Effector memory CD8-positive, alpha-beta T cell (primary cell): ENCODE measurements around the gene HIGD2A.

Experiments used
- ATAC-seq: fragments of 150-1000 bp; cut with Tn5 transposase; replicated peaks from 2 replicates; pipeline ENCODE4 v1.10.0; 2021; ENCODE audit warnings: mild to moderate bottlenecking, moderate library complexity
- DNase-seq, 3 experiments: peaks; one replicate each; pipeline ENCODE4 v3.0.0; 2021
- H3K27ac Mint-ChIP-seq, 2 donors: one replicate each; pipeline ENCODE4 v1.8.0; 2022; ENCODE audit warnings: mild to moderate bottlenecking in 2 of 2, mixed read lengths in 2 of 2, moderate library complexity in 2 of 2
- H3K27me3 Mint-ChIP-seq, 2 donors: one replicate each; pipeline ENCODE4 v1.8.0; 2022; ENCODE audit warnings: mixed read lengths in 2 of 2
- H3K36me3 Mint-ChIP-seq: one replicate; pipeline ENCODE4 v1.8.0; 2022; ENCODE audit warnings: mild to moderate bottlenecking, moderate library complexity, mixed read lengths; ENCODE audit not compliant: insufficient read depth
- H3K4me1 Mint-ChIP-seq, 2 donors: one replicate each; pipeline ENCODE4 v1.8.0; 2022; ENCODE audit warnings: low read depth in 2 of 2, mixed read lengths in 2 of 2
- H3K4me3 Mint-ChIP-seq, 2 donors: one replicate each; pipeline ENCODE4 v1.8.0; 2022; ENCODE audit warnings: mild to moderate bottlenecking in 2 of 2, mixed read lengths in 2 of 2, moderate library complexity in 2 of 2
- H3K9me3 Mint-ChIP-seq, 2 donors: one replicate each; pipeline ENCODE4 v1.8.0; 2022; ENCODE audit warnings: mixed read lengths in 2 of 2

Gene HIGD2A

GRCh38 chr5:176361437-176362232 lies 26.9 kb upstream of the HIGD2A start, which contains the start of gene KIAA1191:
Gene KIAA1191, minus strand, starts transcription at chr5:176361764. Its CDS starts 2,256 bp downstream, at chr5:176359508.
- DNase-seq (peak; percentile 90 to 94 (median 92)), ATAC-seq (peak; percentile 88)
- Mint-ChIP-seq H3K4me3 (peak within 1 kb of the TSS; percentile 93 to 94), H3K36me3 (peaks cover 46% of the 10 kb centered on the region), H3K9me3 (no peaks in the 10 kb centered on the region), H3K4me1 (peaks cover 22% of the 10 kb centered on the region in 2 donors), H3K27me3 (no peaks in the 10 kb centered on the region), H3K27ac (peak within 1 kb of the TSS; percentile 85 to 94)

DNA sequence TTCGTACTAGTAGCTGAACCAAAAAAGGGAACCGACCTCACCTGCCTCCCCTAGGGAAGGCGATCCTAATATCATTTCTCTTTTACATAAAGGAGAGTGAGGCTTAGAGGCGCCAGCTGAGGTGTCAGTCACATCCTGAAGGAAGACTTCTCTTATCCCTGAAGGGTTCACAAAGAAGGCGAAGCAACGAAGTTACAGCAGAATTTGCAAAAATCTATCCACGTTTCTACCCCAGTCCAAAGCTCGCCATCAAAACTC lies 26.4 kb upstream of the HIGD2A start:
- peak overlapping the region; percentile 93 to 94 for H3K4me3 Mint-ChIP-seq
- DNase-seq (no peak), ATAC-seq (no peak)
- H3K27ac Mint-ChIP-seq: peak overlapping the region; percentile 85 to 94
- peaks cover 19 to 22% of the 10 kb centered on the region in 2 donors for H3K4me1 Mint-ChIP-seq
- peaks cover 43% of the 10 kb centered on the region for H3K36me3 Mint-ChIP-seq
- no peaks in the 10 kb centered on the region for H3K27me3 Mint-ChIP-seq
- no peaks in the 10 kb centered on the region for H3K9me3 Mint-ChIP-seq

- Mint-ChIP-seq H3K27me3 (no peaks in the 10 kb centered on the region), H3K4me3 (peak overlapping the region; percentile 67 to 69), H3K9me3 (no peaks in the 10 kb centered on the region), H3K27ac (peak overlapping the region in 1 of 2 donors; percentile 63), H3K4me1 (peaks cover 7 to 17% of the 10 kb centered on the region in 2 donors), H3K36me3 (peaks cover 26% of the 10 kb centered on the region)
- DNase-seq: no peak
- no peak for ATAC-seq
Observed at GRCh38 chr5:176364765-176365350, 23.7 kb upstream of the HIGD2A start.

DNA sequence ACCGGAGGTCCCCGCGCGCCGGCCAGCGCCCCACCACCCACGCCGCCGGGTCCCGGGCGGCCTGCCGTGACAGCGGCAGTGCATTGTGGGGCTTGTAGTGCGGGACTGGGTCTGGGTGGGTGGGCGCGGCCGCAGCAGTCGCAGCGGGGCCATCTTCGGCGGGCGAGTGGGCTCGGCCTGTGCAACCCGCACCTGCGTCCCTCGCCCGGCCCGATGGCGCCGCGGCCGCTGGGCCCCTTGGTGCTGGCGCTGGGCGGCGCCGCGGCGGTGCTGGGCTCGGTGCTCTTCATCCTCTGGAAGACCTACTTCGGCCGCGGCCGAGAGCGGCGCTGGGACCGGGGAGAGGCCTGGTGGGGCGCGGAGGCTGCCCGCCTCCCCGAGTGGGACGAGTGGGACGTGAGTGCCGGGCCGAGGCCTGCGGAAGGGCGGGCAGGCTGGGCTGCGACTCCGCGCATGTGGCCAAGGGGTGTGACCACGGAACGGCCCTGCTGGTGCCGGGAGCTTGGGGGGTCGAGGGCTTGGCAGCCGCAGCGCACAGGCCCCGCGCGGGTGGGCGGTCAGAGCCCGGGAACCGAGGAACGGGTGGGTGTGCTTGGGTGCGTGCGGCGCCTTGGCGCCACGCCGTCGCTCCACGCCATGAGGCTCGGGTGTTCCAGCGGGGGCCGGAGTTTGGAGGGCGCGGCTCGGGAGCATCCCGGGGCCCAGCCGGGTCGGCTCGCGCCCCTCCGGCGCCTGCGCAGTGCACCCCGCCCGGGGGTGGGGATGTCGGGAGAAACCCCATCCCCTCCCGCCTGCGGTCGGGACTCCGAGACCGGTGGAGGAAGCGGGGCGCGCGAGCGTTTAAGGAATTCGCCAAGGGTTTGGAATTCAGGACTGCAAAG lies 23.0 kb upstream of the HIGD2A start, which contains the start of gene ARL10:
ARL10 (plus strand) TSS at position 137 of the 881 bp plus-strand sequence; CDS start at position 214, 77 bp downstream.
- Mint-ChIP-seq H3K4me3 (peak within 1 kb of the TSS; percentile 78 to 83), H3K9me3 (no peaks in the 10 kb centered on the region), H3K36me3 (peaks cover 33% of the 10 kb centered on the region), H3K27me3 (no peaks in the 10 kb centered on the region), H3K4me1 (peaks cover 7 to 17% of the 10 kb centered on the region in 2 donors), H3K27ac (peak within 1 kb of the TSS in 1 of 2 donors; percentile 63)
- peak; percentile 17 to 22 (median 21) for DNase-seq
- ATAC-seq: peak; percentile 6

- Mint-ChIP-seq H3K27ac (peak overlapping the region in 1 of 2 donors; percentile 69), H3K4me1 (peaks cover 7 to 16% of the 10 kb centered on the region in 2 donors), H3K36me3 (peaks cover 30% of the 10 kb centered on the region), H3K27me3 (no peaks in the 10 kb centered on the region), H3K4me3 (peak overlapping the region; percentile 78 to 83), H3K9me3 (no peaks in the 10 kb centered on the region)
- ATAC-seq: no peak
- DNase-seq: no peak
Observed at GRCh38 chr5:176366232-176366894, 22.2 kb upstream of the HIGD2A start.

DNA sequence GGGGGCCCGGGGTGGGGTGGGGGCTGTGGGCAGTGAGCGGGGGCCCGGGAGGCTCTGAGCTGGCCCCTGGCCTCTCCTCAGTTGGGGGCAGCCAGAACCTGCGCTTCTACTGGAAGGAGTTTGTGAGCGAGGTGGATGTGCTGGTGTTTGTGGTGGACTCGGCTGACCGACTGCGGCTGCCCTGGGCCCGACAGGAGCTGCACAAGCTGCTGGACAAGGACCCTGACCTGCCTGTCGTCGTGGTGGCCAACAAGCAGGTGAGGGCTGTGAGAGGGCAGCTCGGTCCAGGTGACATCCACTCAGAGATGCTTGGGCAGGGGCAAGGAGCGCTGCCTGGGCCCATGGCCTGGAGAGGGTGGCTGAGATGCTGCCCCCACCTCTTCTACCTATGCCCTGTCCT lies 19.8 kb upstream of the HIGD2A start:
- H3K4me1 Mint-ChIP-seq: peaks cover 3 to 6% of the 10 kb centered on the region in 2 donors
- no peaks in the 10 kb centered on the region for H3K9me3 Mint-ChIP-seq
- ATAC-seq (no peak), DNase-seq (no peak)
- H3K36me3 Mint-ChIP-seq: peaks cover 24% of the 10 kb centered on the region
- no peaks in the 10 kb centered on the region for H3K27me3 Mint-ChIP-seq
- no peak overlapping the region for H3K27ac Mint-ChIP-seq
- no peak overlapping the region for H3K4me3 Mint-ChIP-seq

- Mint-ChIP-seq H3K36me3 (peaks cover 24% of the 10 kb centered on the region), H3K27ac (no peak overlapping the region), H3K27me3 (no peaks in the 10 kb centered on the region), H3K9me3 (no peaks in the 10 kb centered on the region), H3K4me3 (no peak overlapping the region), H3K4me1 (peaks cover 3% of the 10 kb centered on the region in 2 donors)
- DNase-seq (no peak), ATAC-seq (no peak)
Observed at GRCh38 chr5:176369934-176370711, 18.4 kb upstream of the HIGD2A start.

GRCh38 chr5:176371621-176372539 lies 16.7 kb upstream of the HIGD2A start:
- no peak overlapping the region for H3K27ac Mint-ChIP-seq

DNA sequence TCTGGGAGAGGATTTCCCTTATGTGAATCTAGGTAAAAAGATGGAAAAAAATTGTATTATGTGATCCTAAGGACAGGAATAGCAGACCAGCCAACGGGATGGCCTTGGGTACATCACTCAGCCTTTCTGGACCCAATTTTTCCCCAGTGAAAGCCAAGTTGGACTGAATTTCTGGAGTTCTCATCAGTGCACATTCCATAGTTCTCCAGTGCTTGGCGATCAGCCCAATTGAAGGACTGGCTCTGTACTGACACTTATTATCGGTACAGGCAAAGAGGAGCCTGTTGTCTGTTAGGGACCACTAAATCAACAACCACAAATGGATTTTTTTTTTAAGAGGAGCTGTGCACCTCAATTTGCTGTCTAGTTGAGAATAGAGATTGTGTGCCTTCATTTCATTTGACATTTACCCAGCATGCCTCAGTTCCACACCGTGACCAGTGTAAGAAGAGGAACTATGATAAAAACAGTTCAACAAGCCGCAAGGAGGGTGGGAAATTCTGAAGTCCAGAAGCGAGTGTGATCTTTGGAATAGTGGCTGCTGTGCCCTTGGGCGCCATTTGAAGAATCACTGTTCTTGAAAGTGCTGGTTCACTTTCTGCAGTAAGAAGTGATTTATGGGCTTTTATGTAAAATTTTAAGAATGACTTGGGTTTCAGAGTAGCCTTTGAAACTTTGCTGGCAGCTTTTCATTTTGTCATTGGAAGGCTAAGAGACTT lies 15.3 kb upstream of the HIGD2A start:
- no peaks in the 10 kb centered on the region for H3K4me1 Mint-ChIP-seq
- no peaks in the 10 kb centered on the region for H3K27me3 Mint-ChIP-seq
- no peaks in the 10 kb centered on the region for H3K9me3 Mint-ChIP-seq
- no peak for DNase-seq
- no peak overlapping the region for H3K27ac Mint-ChIP-seq
- no peak for ATAC-seq
- H3K4me3 Mint-ChIP-seq: no peak overlapping the region
- peaks cover 13% of the 10 kb centered on the region for H3K36me3 Mint-ChIP-seq

More at GRCh38 chr5:176371621-176372539, 16.7 kb upstream of the HIGD2A start:
- H3K9me3 Mint-ChIP-seq: no peaks in the 10 kb centered on the region
- ATAC-seq: no peak
- H3K4me3 Mint-ChIP-seq: no peak overlapping the region
- H3K27me3 Mint-ChIP-seq: no peaks in the 10 kb centered on the region
- DNase-seq: no peak
- H3K36me3 Mint-ChIP-seq: peaks cover 18% of the 10 kb centered on the region
- H3K4me1 Mint-ChIP-seq: no peaks in the 10 kb centered on the region

DNA sequence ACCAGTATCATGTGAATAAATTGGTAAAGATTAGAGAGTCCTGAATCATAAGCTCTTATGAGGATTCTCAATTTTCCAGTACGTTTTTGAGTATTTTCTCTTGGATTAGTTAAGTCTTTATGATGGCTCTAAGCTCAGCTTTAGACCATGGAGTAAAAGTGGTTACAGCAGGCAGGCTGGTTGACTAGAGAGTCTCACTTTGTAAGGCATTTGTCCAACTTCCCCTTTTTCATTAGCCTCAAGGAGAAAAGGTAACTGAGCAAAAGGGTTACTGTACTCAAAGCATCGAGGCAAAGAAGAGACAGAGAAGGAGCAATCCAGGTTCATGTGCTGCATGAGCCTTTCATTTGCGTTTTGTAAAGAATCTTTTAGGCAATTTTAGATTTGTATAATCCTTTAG lies 8.7 kb upstream of the HIGD2A start:
- peaks cover 27% of the 10 kb centered on the region for H3K36me3 Mint-ChIP-seq
- no peak for DNase-seq
- peaks cover 0 to 3% of the 10 kb centered on the region in 2 donors for H3K4me1 Mint-ChIP-seq
- no peak overlapping the region for H3K27ac Mint-ChIP-seq
- no peak overlapping the region for H3K4me3 Mint-ChIP-seq
- H3K27me3 Mint-ChIP-seq: no peaks in the 10 kb centered on the region
- no peaks in the 10 kb centered on the region for H3K9me3 Mint-ChIP-seq
- no peak for ATAC-seq

- Mint-ChIP-seq H3K9me3 (no peaks in the 10 kb centered on the region), H3K4me3 (no peak overlapping the region), H3K27me3 (no peaks in the 10 kb centered on the region), H3K4me1 (peaks cover 3 to 9% of the 10 kb centered on the region in 2 donors), H3K27ac (no peak overlapping the region), H3K36me3 (peaks cover 31% of the 10 kb centered on the region)
- ATAC-seq: no peak
- no peak for DNase-seq
Observed at GRCh38 chr5:176381423-176381822, 7.1 kb upstream of the HIGD2A start.
